Glutamatergic neuron (in vitro differentiated cells): ENCODE results near the gene TMA16. TPM values are rescaled to one million over a fixed set of nuclear protein-coding genes. Genes with fewer than 3 reads are reported as not detected.

ENCODE experiments used
- DNase-seq: peaks from one replicate; pipeline ENCODE4 v3.0.0; 2022
- H3K27ac Mint-ChIP-seq: one replicate; pipeline ENCODE4 v1.8.0; 2020; ENCODE audit warnings: mild to moderate bottlenecking, mixed read lengths, inconsistent platforms; ENCODE audit not compliant: unreplicated experiment
- H3K27me3 Mint-ChIP-seq: one replicate; pipeline ENCODE4 v1.8.0; 2020; ENCODE audit warnings: mild to moderate bottlenecking, moderate library complexity, mixed read lengths, inconsistent platforms; ENCODE audit not compliant: unreplicated experiment
- H3K36me3 Mint-ChIP-seq: one replicate; pipeline ENCODE4 v1.8.0; 2020; ENCODE audit warnings: mild to moderate bottlenecking, mixed read lengths, inconsistent platforms; ENCODE audit not compliant: unreplicated experiment
- H3K4me1 Mint-ChIP-seq: one replicate; pipeline ENCODE4 v1.8.0; 2020; ENCODE audit warnings: mild to moderate bottlenecking, low read depth, mixed read lengths, inconsistent platforms; ENCODE audit not compliant: unreplicated experiment
- H3K4me3 Mint-ChIP-seq: one replicate; pipeline ENCODE4 v1.8.0; 2020; ENCODE audit warnings: mild to moderate bottlenecking, mixed read lengths, inconsistent platforms; ENCODE audit not compliant: unreplicated experiment
- H3K9me3 Mint-ChIP-seq: one replicate; pipeline ENCODE4 v1.8.0; 2020; ENCODE audit warnings: mild to moderate bottlenecking, moderate library complexity, mixed read lengths, inconsistent platforms; ENCODE audit not compliant: unreplicated experiment
- CTCF ChIP-seq: fragments of 200-600 bp; sonication (generic); IDR thresholded peaks from one replicate; pipeline ENCODE4 v1.5.0; 2021; ENCODE audit not compliant: partially characterized antibody, unreplicated experiment
- total RNA-seq: library from RNA; stranded (reverse); fragmentation: NEBNext Ultra II Directional; extraction: Animal tissue kit (Norgen Biotek cat#: 25700); gene quantifications from one replicate; pipeline ENCODE4 v1.2.1, GENCODE V29; 2021; ENCODE audit not compliant: unreplicated experiment

The TMA16 gene
- total RNA-seq, 1 donor from 2014 or later, result 30.8 TPM

- Mint-ChIP-seq H3K27me3 (no peaks in the 10 kb centered on the region), H3K4me1 (no peaks in the 10 kb centered on the region), H3K4me3 (no peak overlapping the region), H3K36me3 (no peaks in the 10 kb centered on the region), H3K27ac (no peak overlapping the region), H3K9me3 (no peaks in the 10 kb centered on the region)
- no peak for TF ChIP-seq CTCF
- DNase-seq, result no peak
These were observed 64.1 kb downstream of the TMA16 start for GRCh38 chr4:163558539-163559044.

GRCh38 chr4:163562496-163562895, 68.0 kb downstream of the TMA16 start:
- H3K27ac Mint-ChIP-seq, result no peak overlapping the region
- H3K27me3 Mint-ChIP-seq, result no peaks in the 10 kb centered on the region
- H3K4me1 Mint-ChIP-seq, result peaks cover 10% of the 10 kb centered on the region
- H3K9me3 Mint-ChIP-seq, result no peaks in the 10 kb centered on the region
- DNase-seq, result no peak
- TF ChIP-seq CTCF, result no peak
- H3K4me3 Mint-ChIP-seq, result no peak overlapping the region
- H3K36me3 Mint-ChIP-seq, result no peaks in the 10 kb centered on the region

GRCh38 chr4:163563592-163563991, 69.1 kb downstream of the TMA16 start:
- no peaks in the 10 kb centered on the region for H3K36me3 Mint-ChIP-seq

GRCh38 chr4:163564221-163564720, 69.8 kb downstream of the TMA16 start:
- H3K4me3 Mint-ChIP-seq, result no peak overlapping the region
- no peaks in the 10 kb centered on the region for H3K9me3 Mint-ChIP-seq
- DNase-seq, result no peak
- H3K36me3 Mint-ChIP-seq, result no peaks in the 10 kb centered on the region
- H3K4me1 Mint-ChIP-seq, result peaks cover 10% of the 10 kb centered on the region
- H3K27me3 Mint-ChIP-seq, result no peaks in the 10 kb centered on the region
- TF ChIP-seq CTCF, result no peak
- no peak overlapping the region for H3K27ac Mint-ChIP-seq

More at GRCh38 chr4:163563592-163563991, 69.1 kb downstream of the TMA16 start:
- Mint-ChIP-seq H3K27ac (no peak overlapping the region), H3K27me3 (no peaks in the 10 kb centered on the region), H3K4me3 (no peak overlapping the region), H3K4me1 (peaks cover 10% of the 10 kb centered on the region), H3K9me3 (no peaks in the 10 kb centered on the region)
- DNase-seq, result no peak
- TF ChIP-seq CTCF, result no peak

- H3K4me3 Mint-ChIP-seq, result no peak overlapping the region
- no peak overlapping the region for H3K27ac Mint-ChIP-seq
- H3K36me3 Mint-ChIP-seq, result no peaks in the 10 kb centered on the region
- DNase-seq, result no peak
- no peak for TF ChIP-seq CTCF
- H3K27me3 Mint-ChIP-seq, result no peaks in the 10 kb centered on the region
- peaks cover 10% of the 10 kb centered on the region for H3K4me1 Mint-ChIP-seq
- no peaks in the 10 kb centered on the region for H3K9me3 Mint-ChIP-seq
These were observed 71.0 kb downstream of the TMA16 start for GRCh38 chr4:163565226-163566135.
